SK-N-SH (cell line): ENCODE results near the gene GTPBP4. TPM values are rescaled to one million over a fixed set of nuclear protein-coding genes. Genes with fewer than 3 reads are reported as not detected.

Source experiments
- CTCF ChIA-PET: fragments of 300-600, 350-600 bp; formaldehyde crosslinking; extraction: SDS; loops from one replicate; lab custom pipeline; 2021; lab: Yijun Ruan, JAX
- POLR2A ChIA-PET: fragments of 350-600 bp; sonication (Branson Sonifier 250); formaldehyde crosslinking; extraction: SDS; loops from one replicate; lab custom pipeline; 2020; ENCODE audit warnings: antibody characterized with exemption, inconsistent platforms; lab: Yijun Ruan, JAX
- DNase-seq: peaks from one replicate; pipeline ENCODE4 v3.0.0; 2012
- H2AFZ ChIP-seq: fragments of 200-600 bp; sonication (generic); 2 replicates; pipeline ENCODE4 v1.8.1; 2016; ENCODE audit warnings: antibody characterized with exemption, mild to moderate bottlenecking, low read depth
- H3F3A ChIP-seq: fragments of 200-600 bp; sonication (generic); replicated peaks from 2 replicates; pipeline ENCODE3; 2016; ENCODE audit warnings: antibody characterized with exemption, mild to moderate bottlenecking; ENCODE audit not compliant: insufficient read depth
- H3K27ac ChIP-seq, 2 experiments: fragments of 200-500 bp in 1 of 2; fragments of 200-600 bp in 1 of 2; sonication (Bioruptor generic) in 1 of 2; sonication (generic), shearing (Covaris generic) in 1 of 2; 2 replicates each; pipeline versions ENCODE4 v1.5.1 to v1.6.1; 2014 to 2016; ENCODE audit warnings: low read depth in 2 of 2, inconsistent platforms in 1 of 2, low read length in 1 of 2, mild to moderate bottlenecking in 1 of 2, mixed read lengths in 1 of 2
- H3K27me3 ChIP-seq: fragments of 200-600 bp; sonication (generic), shearing (Covaris generic); 2 replicates; pipeline ENCODE4 v1.6.1; 2016; ENCODE audit warnings: mixed run types; ENCODE audit not compliant: insufficient read depth
- H3K36me3 ChIP-seq, 2 experiments: fragments of 200-500 bp in 1 of 2; fragments of 200-600 bp in 1 of 2; sonication (Bioruptor generic) in 1 of 2; sonication (generic) in 1 of 2; replicated peaks in 1 of 2; 2 replicates each; pipeline versions ENCODE3 to v1.5.1; 2014 to 2016; ENCODE audit warnings: low read length in 1 of 2, mild to moderate bottlenecking in 1 of 2; ENCODE audit not compliant: insufficient read depth in 2 of 2, control insufficient read depth in 1 of 2
- H3K4me1 ChIP-seq, 2 experiments: fragments of 200-500 bp in 1 of 2; fragments of 200-600 bp in 1 of 2; sonication (Bioruptor generic) in 1 of 2; sonication (generic), shearing (Covaris generic) in 1 of 2; 2 replicates each; pipeline versions ENCODE4 v1.5.1 to v1.6.1; 2014 to 2016; ENCODE audit warnings: low read depth in 1 of 2, low read length in 1 of 2, mixed run types in 1 of 2; ENCODE audit not compliant: insufficient read depth in 2 of 2, control insufficient read depth in 1 of 2
- H3K4me2 ChIP-seq: fragments of 200-600 bp; sonication (generic), shearing (Covaris generic); 2 replicates; pipeline ENCODE4 v1.6.1; 2017; ENCODE audit warnings: mixed run types
- H3K4me3 ChIP-seq, 2 experiments: fragments of 200-500 bp in 1 of 2; fragments of 200-600 bp in 1 of 2; sonication (Bioruptor generic) in 1 of 2; sonication (generic), shearing (Covaris generic) in 1 of 2; 2 replicates each; pipeline versions ENCODE4 v1.5.1 to v1.8.1; 2014 to 2016; ENCODE audit warnings: low read depth in 2 of 2, inconsistent platforms in 1 of 2, low read length in 1 of 2, mild to moderate bottlenecking in 1 of 2, mixed read lengths in 1 of 2, moderate library complexity in 1 of 2
- H3K79me2 ChIP-seq: fragments of 200-600 bp; sonication (generic); 2 replicates; pipeline ENCODE4 v1.8.1; 2017; ENCODE audit warnings: mild to moderate bottlenecking; ENCODE audit not compliant: insufficient read depth
- H3K9ac ChIP-seq: fragments of 200-600 bp; sonication (generic); 2 replicates; pipeline ENCODE4 v1.6.1; 2017; ENCODE audit warnings: mixed run types
- H3K9me2 ChIP-seq: fragments of 200-600 bp; sonication (generic); 2 replicates; pipeline ENCODE4 v1.6.1; 2017; ENCODE audit warnings: mixed run types
- H3K9me3 ChIP-seq: fragments of 200-600 bp; sonication (generic); 2 replicates; pipeline ENCODE4 v1.6.1; 2017; ENCODE audit warnings: mixed run types, mild to moderate bottlenecking, moderate library complexity
- H4K20me1 ChIP-seq: fragments of 200-600 bp; sonication (generic); 2 replicates; pipeline ENCODE4 v1.6.1; 2017; ENCODE audit warnings: mild to moderate bottlenecking, mixed run types; ENCODE audit not compliant: insufficient read depth
- ELF1 ChIP-seq: IDR thresholded peaks from 2 replicates; pipeline ENCODE4 v1.4.0; 2012
- EP300 ChIP-seq, 2 experiments: IDR thresholded peaks; 2 replicates each; pipeline versions ENCODE4 v1.4.0 to v1.6.1; 2012; ENCODE audit warnings: borderline replicate concordance in 1 of 2, low read depth in 1 of 2, low read length in 1 of 2
- EZH2phosphoT487 ChIP-seq: fragments of 200-600 bp; sonication (generic); IDR thresholded peaks from 2 replicates; pipeline ENCODE4 v1.6.1; 2017; ENCODE audit warnings: low read depth, mixed run types, mild to moderate bottlenecking, antibody characterized with exemption, moderate library complexity, borderline replicate concordance
- FOXM1 ChIP-seq: IDR thresholded peaks from 2 replicates; pipeline ENCODE4 v1.4.0; 2012; ENCODE audit warnings: low read depth, mild to moderate bottlenecking
- GATA2 ChIP-seq: sonication (generic); formaldehyde crosslinking; IDR thresholded peaks from 2 replicates; pipeline ENCODE4 v1.5.0; 2020; ENCODE audit warnings: mild to moderate bottlenecking, missing genetic modification reagents
- MXI1 ChIP-seq: IDR thresholded peaks from 2 replicates; pipeline ENCODE4 v1.6.1; 2012; ENCODE audit warnings: mild to moderate bottlenecking, low read depth, low read length, improper control_type of control experiment
- NFIC ChIP-seq: IDR thresholded peaks from 2 replicates; pipeline ENCODE4 v1.4.0; 2012; ENCODE audit warnings: borderline replicate concordance
- POLR2AphosphoS5 ChIP-seq: IDR thresholded peaks from 2 replicates; pipeline ENCODE4 v1.6.1; 2012; ENCODE audit warnings: low read depth, low read length
- RAD21 ChIP-seq: IDR thresholded peaks from 2 replicates; pipeline ENCODE4 v1.6.1; 2012; ENCODE audit warnings: mild to moderate bottlenecking, low read length
- RFX5 ChIP-seq: IDR thresholded peaks from 2 replicates; pipeline ENCODE4 v1.6.1; 2012; ENCODE audit warnings: mild to moderate bottlenecking, improper control_type of control experiment, low read length
- RXRA ChIP-seq: IDR thresholded peaks from 2 replicates; pipeline ENCODE4 v1.4.0; 2012; ENCODE audit warnings: low read depth, mild to moderate bottlenecking, borderline replicate concordance
- SIN3A ChIP-seq: IDR thresholded peaks from 2 replicates; pipeline ENCODE4 v1.6.1; 2012; ENCODE audit warnings: low read depth, mild to moderate bottlenecking, low read length, moderate library complexity, borderline replicate concordance
- SMC3 ChIP-seq: IDR thresholded peaks from 2 replicates; pipeline ENCODE4 v1.6.1; 2012; ENCODE audit warnings: low read depth, low read length, improper control_type of control experiment
- TAF1 ChIP-seq: IDR thresholded peaks from 2 replicates; pipeline ENCODE4 v1.6.1; 2012; ENCODE audit warnings: low read depth, mild to moderate bottlenecking, low read length, moderate library complexity, borderline replicate concordance
- TEAD4 ChIP-seq: IDR thresholded peaks from 2 replicates; pipeline ENCODE4 v1.4.0; 2012; ENCODE audit warnings: mild to moderate bottlenecking, borderline replicate concordance; ENCODE audit not compliant: insufficient read depth
- YY1 ChIP-seq: IDR thresholded peaks from 2 replicates; pipeline ENCODE4 v1.4.0; 2012; ENCODE audit warnings: low read depth, mild to moderate bottlenecking
- WGBS: methylation state at CpG from one replicate; pipeline ENCODE4 v1.1.6; 2017; ENCODE audit warnings: low lambda C conversion rate; 5-methylcytosine and 5-hydroxymethylcytosine counted together
- polyA plus RNA-seq, 3 experiments: library from polyadenylated mRNA; depleted of rRNA; stranded (reverse); fragments of >200 nt; gene quantifications; 2 replicates each; pipeline ENCODE4 v1.2.3, GENCODE V29; 2012
- TF ChIP-seq, protein P1 (sequence below): IDR thresholded peaks from 2 replicates; pipeline ENCODE4 v1.6.1; 2012; ENCODE audit warnings: mild to moderate bottlenecking, low read depth, low read length, moderate library complexity

Gene GTPBP4
- polyA plus RNA-seq, 1 of the 3 experiments (the other 2 are of a cell fraction) = 36.6 TPM

DNA sequence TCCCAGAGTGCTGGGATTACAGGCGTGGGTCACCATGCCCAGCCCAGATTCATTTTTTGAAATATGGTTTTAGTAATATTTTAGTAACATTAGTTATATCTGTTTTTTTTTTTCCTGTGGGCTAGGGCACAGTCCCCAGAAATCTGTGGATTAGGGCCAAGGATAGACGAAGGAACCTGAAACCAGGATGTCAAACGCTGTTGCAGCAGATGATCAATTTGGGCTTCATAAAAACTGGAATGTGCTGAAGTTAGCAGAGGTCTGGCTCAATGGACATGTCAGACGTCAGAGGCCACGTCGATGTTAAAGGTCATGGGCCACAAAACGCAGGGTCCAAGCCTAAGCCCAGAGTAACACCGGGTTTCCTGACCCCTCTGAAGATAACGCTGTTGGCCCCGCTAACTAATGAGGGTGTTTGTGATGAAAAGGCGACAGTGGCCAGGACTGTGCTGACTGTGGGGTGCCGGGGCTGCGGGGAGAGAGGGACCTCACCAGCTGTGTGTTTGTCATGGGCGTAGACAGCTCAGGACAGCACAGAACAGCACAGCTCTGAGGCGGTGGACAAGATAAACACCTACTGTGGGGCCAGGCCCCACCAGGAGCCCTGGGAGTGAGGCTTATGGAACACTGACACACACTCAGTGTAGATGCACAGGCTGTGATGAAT, 23.8 kb upstream of the GTPBP4 start:
- no peak for DNase-seq
- no peak for TF ChIP-seq YY1
- TF ChIP-seq TEAD4 = no peak
- TF ChIP-seq RFX5 = no peak
- TF ChIP-seq, protein P1, sequence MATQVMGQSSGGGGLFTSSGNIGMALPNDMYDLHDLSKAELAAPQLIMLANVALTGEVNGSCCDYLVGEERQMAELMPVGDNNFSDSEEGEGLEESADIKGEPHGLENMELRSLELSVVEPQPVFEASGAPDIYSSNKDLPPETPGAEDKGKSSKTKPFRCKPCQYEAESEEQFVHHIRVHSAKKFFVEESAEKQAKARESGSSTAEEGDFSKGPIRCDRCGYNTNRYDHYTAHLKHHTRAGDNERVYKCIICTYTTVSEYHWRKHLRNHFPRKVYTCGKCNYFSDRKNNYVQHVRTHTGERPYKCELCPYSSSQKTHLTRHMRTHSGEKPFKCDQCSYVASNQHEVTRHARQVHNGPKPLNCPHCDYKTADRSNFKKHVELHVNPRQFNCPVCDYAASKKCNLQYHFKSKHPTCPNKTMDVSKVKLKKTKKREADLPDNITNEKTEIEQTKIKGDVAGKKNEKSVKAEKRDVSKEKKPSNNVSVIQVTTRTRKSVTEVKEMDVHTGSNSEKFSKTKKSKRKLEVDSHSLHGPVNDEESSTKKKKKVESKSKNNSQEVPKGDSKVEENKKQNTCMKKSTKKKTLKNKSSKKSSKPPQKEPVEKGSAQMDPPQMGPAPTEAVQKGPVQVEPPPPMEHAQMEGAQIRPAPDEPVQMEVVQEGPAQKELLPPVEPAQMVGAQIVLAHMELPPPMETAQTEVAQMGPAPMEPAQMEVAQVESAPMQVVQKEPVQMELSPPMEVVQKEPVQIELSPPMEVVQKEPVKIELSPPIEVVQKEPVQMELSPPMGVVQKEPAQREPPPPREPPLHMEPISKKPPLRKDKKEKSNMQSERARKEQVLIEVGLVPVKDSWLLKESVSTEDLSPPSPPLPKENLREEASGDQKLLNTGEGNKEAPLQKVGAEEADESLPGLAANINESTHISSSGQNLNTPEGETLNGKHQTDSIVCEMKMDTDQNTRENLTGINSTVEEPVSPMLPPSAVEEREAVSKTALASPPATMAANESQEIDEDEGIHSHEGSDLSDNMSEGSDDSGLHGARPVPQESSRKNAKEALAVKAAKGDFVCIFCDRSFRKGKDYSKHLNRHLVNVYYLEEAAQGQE = no peak
- no peak for TF ChIP-seq EZH2phosphoT487
- TF ChIP-seq NFIC = no peak
- no peak for TF ChIP-seq GATA2 (CRISPR knock-in tag)
- no peak for TF ChIP-seq FOXM1
- no peak for TF ChIP-seq EP300 (IDR thresholded peaks at IDR 0.05; ENCODE audit: borderline replicate concordance in 1 of 2, low read depth in 1 of 2, low read length in 1 of 2)
- TF ChIP-seq SIN3A = no peak
- TF ChIP-seq RAD21 = no peak
- TF ChIP-seq POLR2AphosphoS5 = no peak
- H3K9me2 ChIP-seq = no peaks in the 10 kb centered on the region
- no peak overlapping the region for H3K9ac ChIP-seq
- H3K4me1 ChIP-seq = no peaks in the 10 kb centered on the region
- WGBS = 87% methylated on average over 14 of the region's 15 CpGs
- ChIA-PET POLR2A (no interaction called here), CTCF (no interaction called here)
- no peaks in the 10 kb centered on the region for H3K27me3 ChIP-seq
- no peaks in the 10 kb centered on the region for H3K36me3 ChIP-seq
- no peaks in the 10 kb centered on the region for H3K9me3 ChIP-seq
- H3K4me2 ChIP-seq = no peak overlapping the region
- no peaks in the 10 kb centered on the region for H3F3A ChIP-seq
- no peak overlapping the region for H2AFZ ChIP-seq
- H3K79me2 ChIP-seq = no peaks in the 10 kb centered on the region
- no peak overlapping the region for H3K4me3 ChIP-seq
- no peaks in the 10 kb centered on the region for H4K20me1 ChIP-seq
- H3K27ac ChIP-seq = no peak overlapping the region

DNA sequence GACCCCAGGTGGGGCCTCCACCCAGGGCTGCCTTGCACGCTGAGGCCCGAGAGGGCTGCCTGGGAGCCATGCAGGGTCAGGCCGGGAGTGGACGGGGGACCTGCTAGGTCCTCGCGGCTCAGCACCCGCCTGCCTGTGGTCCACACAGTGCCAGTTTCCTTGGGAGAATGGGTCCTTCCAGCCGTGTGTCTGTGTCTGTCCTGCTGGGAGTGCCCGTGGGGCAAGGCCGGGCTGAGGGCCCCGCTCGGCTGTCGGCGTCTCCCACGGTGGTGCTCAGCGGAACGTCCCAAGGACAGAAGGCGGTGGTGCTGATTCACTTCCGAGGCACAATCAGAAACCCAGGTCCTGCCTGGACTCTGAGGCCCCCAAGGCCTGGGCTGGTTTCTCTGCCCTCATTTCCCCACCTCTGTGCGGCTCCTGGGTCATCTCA, 23.2 kb upstream of the GTPBP4 start:
- Histone ChIP-seq H3K27me3 (no peaks in the 10 kb centered on the region), H3K4me3 (no peak overlapping the region), H3K9me3 (no peaks in the 10 kb centered on the region), H4K20me1 (no peaks in the 10 kb centered on the region), H3K9ac (no peak overlapping the region), H3K4me1 (peaks cover 0 to 4% of the 10 kb centered on the region in 2 experiments; a peak in 2 of 4 replicates), H3F3A (no peaks in the 10 kb centered on the region), H3K9me2 (no peaks in the 10 kb centered on the region), H3K27ac (no peak overlapping the region), H3K4me2 (no peak overlapping the region), H2AFZ (no peak overlapping the region), H3K79me2 (no peaks in the 10 kb centered on the region)
- DNase-seq = no peak
- CTCF ChIA-PET = no interaction called here
- no peak for TF ChIP-seq RXRA
- no peak for TF ChIP-seq EZH2phosphoT487
- TF ChIP-seq SIN3A = no peak
- no peak for TF ChIP-seq ELF1
- TF ChIP-seq MXI1 = no peak
- no peak for TF ChIP-seq TAF1
- no peak for TF ChIP-seq GATA2 (CRISPR knock-in tag)
- TF ChIP-seq SMC3 = no peak
- TF ChIP-seq, all 33 proteins: peak for 0
- 92% methylated on average over 6 of the region's 20 CpGs for WGBS
- no peaks in the 10 kb centered on the region for H3K36me3 ChIP-seq
- POLR2A ChIA-PET = no interaction called here
